Gastroesophageal sphincter (tissue), 4 donors: ENCODE measurements around the gene AIFM3. TPM values are rescaled to one million over a fixed set of nuclear protein-coding genes. Genes with fewer than 3 reads are reported as not detected.

Source experiments
- ATAC-seq: fragments of 150-250 bp; one replicate; pipeline ENCODE4 v1.9.1; 2016; ENCODE audit warnings: mild to moderate bottlenecking, moderate library complexity
- H3K27ac ChIP-seq, 4 donors: fragments of 200-600 bp; sonication (generic) in 3 of 4; 1 replicate in 3 of 4; 2 replicates in 1 of 4; pipeline ENCODE4 v1.5.1; 2016 to 2019
- H3K27me3 ChIP-seq: fragments of 200-600 bp; sonication (generic); one replicate; pipeline ENCODE4 v1.5.1; 2019
- H3K36me3 ChIP-seq, 2 donors: fragments of 200-600 bp; sonication (generic); one replicate each; pipeline ENCODE4 v1.5.1; 2019; ENCODE audit warnings: control low read depth in 1 of 2
- H3K4me1 ChIP-seq, 3 donors: fragments of 200-600 bp; sonication (generic); 1 replicate in 2 of 3; 2 replicates in 1 of 3; pipeline ENCODE4 v1.5.1; 2016 to 2019; ENCODE audit warnings: control low read depth in 2 of 3
- H3K4me3 ChIP-seq, 2 donors: fragments of 200-600 bp; sonication (generic); one replicate each; pipeline ENCODE4 v1.5.1; 2019; ENCODE audit warnings: mild to moderate bottlenecking in 1 of 2, moderate library complexity in 1 of 2
- H3K9me3 ChIP-seq, 3 donors: fragments of 200-600 bp; sonication (generic); one replicate each; pipeline ENCODE4 v1.5.1; 2017 to 2019; ENCODE audit warnings: control low read depth in 2 of 3
- CTCF ChIP-seq, 4 experiments: fragments of 200-600 bp in 2 of 4; fragments of 450-650 bp in 2 of 4; sonication (generic) in 1 of 4; IDR thresholded peaks; one replicate each; pipeline ENCODE4 v1.5.1; 2017 to 2019; ENCODE audit warnings: antibody characterized with exemption in 4 of 4, mild to moderate bottlenecking in 2 of 4, moderate library complexity in 2 of 4
- EP300 ChIP-seq: sonication (generic); formaldehyde crosslinking; IDR thresholded peaks from one replicate; pipeline ENCODE4 v1.6.1; 2017; ENCODE audit warnings: antibody characterized with exemption, mild to moderate bottlenecking
- POLR2A ChIP-seq, 2 donors: fragments of 450-650 bp; IDR thresholded peaks; one replicate each; pipeline ENCODE4 v1.6.1; 2017; ENCODE audit warnings: antibody characterized with exemption in 2 of 2, mild to moderate bottlenecking in 2 of 2, moderate library complexity in 1 of 2
- POLR2AphosphoS5 ChIP-seq: sonication (generic); formaldehyde crosslinking; IDR thresholded peaks from one replicate; pipeline ENCODE4 v1.6.1; 2017; ENCODE audit warnings: antibody characterized with exemption
- WGBS, 2 donors: methylation state at CpG; one replicate each; pipeline ENCODE4 v1.1.5; 2018; ENCODE audit warnings: low coverage in 1 of 2; 5-methylcytosine and 5-hydroxymethylcytosine counted together
- total RNA-seq, 4 donors: library from RNA; depleted of rRNA; stranded (reverse); fragments of >200 nt; gene quantifications; one replicate each; pipeline ENCODE4 v1.1.0, GENCODE V29; 2016

AIFM3 gene
- total RNA-seq, 4 donors from 2014 or later, result 0.27 to 3.2 (median 2.0) TPM; not detected in 1

GRCh38 chr22:20973634-20974286, 6.7 kb downstream of the AIFM3 start:
- ATAC-seq, result no peak
- Histone ChIP-seq H3K4me3 (no peak overlapping the region), H3K27ac (no peak overlapping the region), H3K9me3 (peaks cover 0 to 6% (median 0%) of the 10 kb centered on the region in 3 donors), H3K4me1 (no peaks in the 10 kb centered on the region), H3K27me3 (no peaks in the 10 kb centered on the region), H3K36me3 (no peaks in the 10 kb centered on the region)
- no peak for TF ChIP-seq EP300
- TF ChIP-seq POLR2AphosphoS5, result no peak
- TF ChIP-seq CTCF (IDR thresholded peaks at IDR 0.05), result no peak
- no peak for TF ChIP-seq POLR2A (IDR thresholded peaks at IDR 0.05)
- 67% methylated on average over 6 of the region's 21 CpGs; no CpG with 5 or more reads in 1 of the 2 donors for WGBS, 2 donors

- Histone ChIP-seq H3K36me3 (no peaks in the 10 kb centered on the region), H3K4me1 (peaks cover 0 to 5% (median 2%) of the 10 kb centered on the region in 3 donors), H3K27ac (no peak overlapping the region), H3K27me3 (no peaks in the 10 kb centered on the region), H3K9me3 (peaks cover 0 to 9% (median 0%) of the 10 kb centered on the region in 3 donors), H3K4me3 (no peak overlapping the region)
- WGBS, 2 donors, result 67 to 85% methylated on average over 1 to 12 of the region's 16 CpGs
- TF ChIP-seq POLR2A (IDR thresholded peaks at IDR 0.05), result no peak
- no peak for TF ChIP-seq CTCF (IDR thresholded peaks at IDR 0.05)
- no peak for TF ChIP-seq EP300
- no peak for TF ChIP-seq POLR2AphosphoS5
- no peak for ATAC-seq
Observed at GRCh38 chr22:20974336-20974955, 7.4 kb downstream of the AIFM3 start.

GRCh38 chr22:20975541-20976290, 8.7 kb downstream of the AIFM3 start:
- Histone ChIP-seq H3K4me1 (peaks cover 0 to 18% (median 11%) of the 10 kb centered on the region in 3 donors), H3K27me3 (no peaks in the 10 kb centered on the region), H3K36me3 (no peaks in the 10 kb centered on the region), H3K27ac (no peak overlapping the region), H3K9me3 (peaks cover 0 to 9% (median 0%) of the 10 kb centered on the region in 3 donors), H3K4me3 (no peak overlapping the region)
- no peak for ATAC-seq
- no peak for TF ChIP-seq CTCF (IDR thresholded peaks at IDR 0.05)
- TF ChIP-seq POLR2AphosphoS5, result no peak
- TF ChIP-seq EP300, result no peak
- no peak for TF ChIP-seq POLR2A (IDR thresholded peaks at IDR 0.05)
- 78% methylated on average over 4 of the region's 14 CpGs; no CpG with 5 or more reads in 1 of the 2 donors for WGBS, 2 donors

- no peak for TF ChIP-seq CTCF (IDR thresholded peaks at IDR 0.05)
- Histone ChIP-seq H3K9me3 (peaks cover 0 to 9% (median 0%) of the 10 kb centered on the region in 3 donors), H3K4me3 (no peak overlapping the region), H3K27ac (no peak overlapping the region), H3K27me3 (no peaks in the 10 kb centered on the region), H3K36me3 (no peaks in the 10 kb centered on the region), H3K4me1 (peaks cover 3 to 24% (median 17%) of the 10 kb centered on the region in 3 donors)
- 65 to 83% methylated on average over 7 to 9 of the region's 24 CpGs for WGBS, 2 donors
- no peak for ATAC-seq
Observed at GRCh38 chr22:20976291-20976877, 9.3 kb downstream of the AIFM3 start.
